IMR-90 (cell line): ENCODE measurements around the gene ADAM15. TPM values are rescaled to one million over a fixed set of nuclear protein-coding genes. Genes with fewer than 3 reads are reported as not detected.

Experiments
- ATAC-seq: fragments of 200-7000 bp; cut with Tn5 transposase; 2 replicates; pipeline ENCODE4 v1.9.1; 2020; ENCODE audit warnings: low read depth, mild to moderate bottlenecking, moderate library complexity
- BruUV-seq: library from RNA; stranded (reverse); fragments of 400-500 nt; replicated peaks from 2 replicates; lab custom pipeline; 2021; lab: Mats Ljungman, UMichigan
- CTCF ChIA-PET: fragments of 300-600 bp; formaldehyde crosslinking; extraction: SDS; loops from one replicate; lab custom pipeline; 2021; ENCODE audit warnings: antibody characterized with exemption; lab: Yijun Ruan, JAX
- POLR2A ChIA-PET: fragments of 300-600 bp; sonication (Branson Sonifier 250); formaldehyde crosslinking; loops from one replicate; lab custom pipeline; 2022; ENCODE audit warnings: antibody characterized with exemption; ENCODE audit not compliant: unreplicated experiment; lab: Charles Lee
- DNase-seq: peaks from one replicate; pipeline ENCODE4 v3.0.0; 2013
- H2AFZ ChIP-seq: replicated peaks from 2 replicates; pipeline ENCODE3; 2013; ENCODE audit warnings: low read length, mild to moderate bottlenecking; ENCODE audit not compliant: poor library complexity
- H2AK5ac ChIP-seq: 2 replicates; pipeline ENCODE4 v1.6.1; 2013; ENCODE audit warnings: low read depth, low read length, inconsistent platforms
- H2AK9ac ChIP-seq: replicated peaks from 2 replicates; pipeline ENCODE3; 2013; ENCODE audit warnings: mild to moderate bottlenecking, low read depth, low read length, moderate library complexity; ENCODE audit not compliant: poor library complexity
- H2BK120ac ChIP-seq: 2 replicates; pipeline ENCODE4 v1.6.1; 2013; ENCODE audit warnings: low read depth, low read length, inconsistent platforms
- H2BK15ac ChIP-seq: 3 replicates; pipeline ENCODE4 v1.6.1; 2013; ENCODE audit warnings: low read depth, low read length, inconsistent platforms
- H2BK20ac ChIP-seq: 2 replicates; pipeline ENCODE4 v1.6.1; 2013; ENCODE audit warnings: low read depth, mild to moderate bottlenecking, inconsistent platforms, low read length, moderate library complexity
- H2BK5ac ChIP-seq: 2 replicates; pipeline ENCODE4 v1.6.1; 2013; ENCODE audit warnings: mild to moderate bottlenecking, low read depth, low read length, inconsistent platforms; ENCODE audit not compliant: poor library complexity, severe bottlenecking
- H3K14ac ChIP-seq: replicated peaks from 2 replicates; pipeline ENCODE4 v1.6.1; 2013; ENCODE audit warnings: low read depth, low read length, inconsistent platforms
- H3K18ac ChIP-seq: 2 replicates; pipeline ENCODE4 v1.6.1; 2013; ENCODE audit warnings: low read depth, low read length, control low read depth
- H3K23ac ChIP-seq: 2 replicates; pipeline ENCODE4 v1.6.1; 2013; ENCODE audit warnings: low read depth, low read length, inconsistent platforms
- H3K27ac ChIP-seq: 2 replicates; pipeline ENCODE4 v1.5.1; 2013; ENCODE audit warnings: mild to moderate bottlenecking, control low read depth, low read length; ENCODE audit not compliant: insufficient read depth
- H3K27me3 ChIP-seq: 2 replicates; pipeline ENCODE4 v1.6.1; 2013; ENCODE audit warnings: low read length; ENCODE audit not compliant: control insufficient read depth, insufficient read depth
- H3K36me3 ChIP-seq: 2 replicates; pipeline ENCODE4 v1.6.1; 2013; ENCODE audit warnings: low read length, mixed read lengths; ENCODE audit not compliant: control insufficient read depth, insufficient read depth
- H3K4ac ChIP-seq: 2 replicates; pipeline ENCODE4 v1.6.1; 2013; ENCODE audit warnings: low read depth, low read length, inconsistent platforms
- H3K4me1 ChIP-seq: 2 replicates; pipeline ENCODE4 v1.6.1; 2013; ENCODE audit warnings: low read length, mixed read lengths; ENCODE audit not compliant: control insufficient read depth, insufficient read depth
- H3K4me2 ChIP-seq: 2 replicates; pipeline ENCODE4 v1.6.1; 2013; ENCODE audit warnings: low read depth, mild to moderate bottlenecking, control low read depth, low read length, moderate library complexity
- H3K4me3 ChIP-seq: 2 replicates; pipeline ENCODE4 v1.5.1; 2013; ENCODE audit warnings: low read depth, mild to moderate bottlenecking, control low read depth, low read length, moderate library complexity; ENCODE audit not compliant: insufficient read depth
- H3K56ac ChIP-seq: 2 replicates; pipeline ENCODE4 v1.6.1; 2013; ENCODE audit warnings: low read length, inconsistent platforms; ENCODE audit not compliant: insufficient read depth; ENCODE audit errors: extremely low read depth
- H3K79me1 ChIP-seq, 2 experiments: 2 replicates each; pipeline ENCODE4 v1.6.1; 2013; ENCODE audit warnings: low read length in 2 of 2, inconsistent platforms in 1 of 2, low read depth in 1 of 2
- H3K9ac ChIP-seq: 2 replicates; pipeline ENCODE4 v1.6.1; 2013; ENCODE audit warnings: low read depth, low read length, control low read depth
- H3K9me1 ChIP-seq: 2 replicates; pipeline ENCODE4 v1.6.1; 2013; ENCODE audit warnings: low read length, inconsistent platforms; ENCODE audit not compliant: insufficient read depth
- H3K9me3 ChIP-seq: 2 replicates; pipeline ENCODE4 v1.6.1; 2013; ENCODE audit warnings: low read length; ENCODE audit not compliant: control insufficient read depth, insufficient read depth
- H4K20me1 ChIP-seq: 2 replicates; pipeline ENCODE4 v1.6.1; 2013; ENCODE audit warnings: low read length, inconsistent platforms; ENCODE audit not compliant: insufficient read depth
- H4K5ac ChIP-seq: 2 replicates; pipeline ENCODE4 v1.6.1; 2013; ENCODE audit warnings: mild to moderate bottlenecking, low read depth, low read length, control low read depth
- H4K8ac ChIP-seq, 2 experiments: 2 replicates each; pipeline ENCODE4 v1.6.1; 2013; ENCODE audit warnings: low read depth in 2 of 2, low read length in 2 of 2, control low read depth in 1 of 2, inconsistent platforms in 1 of 2
- H4K91ac ChIP-seq: 2 replicates; pipeline ENCODE4 v1.6.1; 2013; ENCODE audit warnings: low read depth, low read length, inconsistent platforms; ENCODE audit not compliant: insufficient read depth
- MAFK ChIP-seq: IDR thresholded peaks from 2 replicates; pipeline ENCODE4 v1.6.1; 2012; ENCODE audit warnings: low read depth, low read length, improper control_type of control experiment
- MAZ ChIP-seq: IDR thresholded peaks from 2 replicates; pipeline ENCODE4 v1.6.1; 2012; ENCODE audit warnings: low read depth, mild to moderate bottlenecking, low read length, improper control_type of control experiment, moderate library complexity, borderline replicate concordance
- POLR2A ChIP-seq: IDR thresholded peaks from 2 replicates; pipeline ENCODE4 v1.6.1; 2012; ENCODE audit warnings: mild to moderate bottlenecking, low read depth, low read length
- SMC3 ChIP-seq: fragments of 150-350 bp; IDR thresholded peaks from 2 replicates; pipeline ENCODE4 v1.6.1; 2016; ENCODE audit warnings: low read depth, mild to moderate bottlenecking, antibody characterized with exemption, low read length, moderate library complexity
- WGBS, 2 experiments: methylation state at CpG; one replicate each; pipeline versions ENCODE4 v1.1.5 to v1.1.7; 2013; ENCODE audit warnings: missing lambda C conversion rate in 2 of 2; ENCODE audit not compliant: insufficient read length in 1 of 2; ENCODE audit errors: extremely low coverage in 2 of 2; 5-methylcytosine and 5-hydroxymethylcytosine counted together
- dilution Hi-C: fragments of 300-500 bp; cut with HindIII; formaldehyde crosslinking; loops from one replicate; pipeline ENCODE4 v1.14.3; 2018; ENCODE audit warnings: low sequenced_read_pairs; ENCODE audit not compliant: unreplicated experiment
- in situ Hi-C: fragments of 300-500 bp; cut with MboI; formaldehyde crosslinking; loops from 3 replicates; pipeline ENCODE4 v1.14.3; 2019; ENCODE audit warnings: low sequenced_read_pairs, inconsistent platforms, mixed read lengths
- intact Hi-C: fragments of 100-400 bp; cut with micrococcal nuclease; formaldehyde crosslinking; loops from 2 replicates; pipeline ENCODE4 v1.10.0; 2022
- polyA plus RNA-seq, 3 experiments: library from polyadenylated mRNA; depleted of rRNA; stranded (reverse); fragments of >200 nt; gene quantifications; 2 replicates each; pipeline ENCODE4 v1.2.3, GENCODE V29; 2012; ENCODE audit warnings: low replicate concordance in 1 of 3
- total RNA-seq: library from RNA; depleted of rRNA; stranded (reverse); fragments of >200 nt; gene quantifications from 2 replicates; pipeline ENCODE4 v1.2.3, GENCODE V29; 2012

ADAM15 gene
- total and polyA plus RNA-seq, 2 of the 4 experiments (the other 2 are of a cell fraction), result 25.6 to 52.4 TPM

GRCh38 chr1:155062702-155063411, 11.7 kb downstream of the ADAM15 start (continued):
- no peak for TF ChIP-seq MAFK

GRCh38 chr1:155063550-155064110, 12.5 kb downstream of the ADAM15 start, which contains the start of gene EFNA4:
Gene EFNA4, plus strand, starts transcription at chr1:155063740. Its CDS starts 84 bp downstream, at chr1:155063824.
- no TSS peak for BruUV-seq

More at GRCh38 chr1:155063550-155064110, 12.5 kb downstream of the ADAM15 start, which contains the start of gene EFNA4:
- no peak within 1 kb of the TSS for H3K18ac ChIP-seq
- H2AK5ac ChIP-seq, result no peak within 1 kb of the TSS
- 0 out of 2 replicates have a peak within 1 kb of the TSS, but pooled peaks have one; percentile 27 for H3K14ac ChIP-seq
- H2BK5ac ChIP-seq, result peak within 1 kb of the TSS; percentile 37
- peaks cover 10% of the 10 kb centered on the region; the same call in 1 of the 2 replicates for H3K36me3 ChIP-seq
- H2BK120ac ChIP-seq, result no peak within 1 kb of the TSS
- no peaks in the 10 kb centered on the region for H3K9me3 ChIP-seq
- TF ChIP-seq MAZ (peak; percentile 69; the same call in 1 of the 2 replicates), POLR2A (peak; percentile 53; the same call in 1 of the 2 replicates), SMC3 (no peak)
- H3K79me1 ChIP-seq, result peaks cover 10 to 17% of the 10 kb centered on the region in 2 experiments
- dilution Hi-C loops, result no loop called here
- H3K9ac ChIP-seq, result peak within 1 kb of the TSS; percentile 49
- 0 out of 2 replicates have a peak within 1 kb of the TSS, but pooled peaks have one; percentile 64 for H3K4ac ChIP-seq
- H4K91ac ChIP-seq, result peak within 1 kb of the TSS; percentile 25; the same call in 1 of the 2 replicates
- peak within 1 kb of the TSS; percentile 44 for H3K27ac ChIP-seq
- H4K8ac ChIP-seq, result peak within 1 kb of the TSS in 1 of 2 experiments; percentile 36; a peak in 1 of 4 replicates
- ChIA-PET POLR2A (no interaction called here), CTCF (interaction anchor here (0.6 to 2.1 kb wide), 2 partner anchors 28 to 579 kb away, joined by 5 to 7 read pairs; no protein-coding TSS in a partner anchor)
- ATAC-seq (peak; percentile 91), DNase-seq (peak; percentile 80)
- 0% methylated on average over 16 of the region's 57 CpGs; no CpG with 5 or more reads in 1 of the 2 experiments for WGBS, 2 experiments
- no peak within 1 kb of the TSS for H2BK20ac ChIP-seq
- H3K4me2 ChIP-seq, result peak within 1 kb of the TSS; percentile 76
- intact Hi-C loops, result loop anchor here (1.0 to 5.0 kb wide), 2 partner anchors 21 to 106 kb away; partner anchors contain the start of gene PBXIP1
- H3K56ac ChIP-seq, result no peak within 1 kb of the TSS
- H2AFZ ChIP-seq, result peak within 1 kb of the TSS; percentile 96
- H3K9me1 ChIP-seq, result peaks cover 3% of the 10 kb centered on the region; the same call in 1 of the 2 replicates
- no peaks in the 10 kb centered on the region for H3K27me3 ChIP-seq
- peak within 1 kb of the TSS; percentile 90 for H3K4me3 ChIP-seq
- peak within 1 kb of the TSS; percentile 66 for H2AK9ac ChIP-seq
- peaks cover 4% of the 10 kb centered on the region; the same call in 1 of the 2 replicates for H3K4me1 ChIP-seq
- in situ Hi-C loops, result no loop called here
- H2BK15ac ChIP-seq, result no peak within 1 kb of the TSS
- no peak within 1 kb of the TSS for H4K5ac ChIP-seq
- peaks cover 17% of the 10 kb centered on the region for H4K20me1 ChIP-seq
- H3K23ac ChIP-seq, result peak within 1 kb of the TSS; percentile 63; the same call in 1 of the 2 replicates
